Heart left ventricle (tissue), 16 donors: ENCODE measurements around the gene TMED8. TPM values are rescaled to one million over a fixed set of nuclear protein-coding genes. Genes with fewer than 3 reads are reported as not detected.
A peak's percentile ranks its signal among the peaks of the same experiment; 100 is the strongest.

Experiments used
- ATAC-seq, 4 donors: fragments of 200-7000 bp; cut with Tn5 transposase; one replicate each; pipeline ENCODE4 v1.9.1; 2020 to 2022; ENCODE audit warnings: moderate library complexity in 4 of 4, mild to moderate bottlenecking in 3 of 4, moderate number of reproducible peaks in 1 of 4
- DNase-seq, 5 donors: peaks; one replicate each; pipeline ENCODE4 v3.0.0-alpha.2; 2020
- H3K27ac ChIP-seq, 12 donors: fragments of 200-600 bp; sonication (generic) in 4 of 12; one replicate each; pipeline versions ENCODE4 v1.5.0 to v1.8.0; 2016 to 2022; ENCODE audit warnings: mild to moderate bottlenecking in 2 of 12
- H3K27me3 ChIP-seq, 9 donors: fragments of 200-600 bp; sonication (generic) in 2 of 9; one replicate each; pipeline versions ENCODE4 v1.5.1 to v1.8.0; 2016 to 2022; ENCODE audit warnings: mild to moderate bottlenecking in 3 of 9
- H3K36me3 ChIP-seq, 9 donors: fragments of 200-600 bp; sonication (generic) in 2 of 9; one replicate each; pipeline versions ENCODE4 v1.5.0 to v1.8.0; 2018 to 2022; ENCODE audit warnings: mild to moderate bottlenecking in 2 of 9
- H3K4me1 ChIP-seq, 12 donors: fragments of 200-600 bp; sonication (generic) in 4 of 12; one replicate each; pipeline versions ENCODE4 v1.5.0 to v1.8.0; 2016 to 2022; ENCODE audit warnings: mild to moderate bottlenecking in 3 of 12
- H3K4me3 ChIP-seq, 12 donors: fragments of 200-600 bp; sonication (generic) in 4 of 12; one replicate each; pipeline versions ENCODE4 v1.5.0 to v1.8.0; 2017 to 2022; ENCODE audit warnings: mild to moderate bottlenecking in 9 of 12, moderate library complexity in 4 of 12
- H3K9me3 ChIP-seq, 12 donors: fragments of 200-600 bp; sonication (generic) in 4 of 12; one replicate each; pipeline versions ENCODE4 v1.5.0 to v1.8.0; 2016 to 2022; ENCODE audit warnings: mild to moderate bottlenecking in 1 of 12
- CTCF ChIP-seq, 12 donors: fragments of 200-600 bp; sonication (generic) in 4 of 12; IDR thresholded peaks; one replicate each; pipeline versions ENCODE4 v1.5.0 to v1.8.0; 2018 to 2022; ENCODE audit warnings: antibody characterized with exemption in 12 of 12, mild to moderate bottlenecking in 5 of 12
- POLR2A ChIP-seq, 2 donors: fragments of 450-650 bp; IDR thresholded peaks; one replicate each; pipeline ENCODE4 v1.6.1; 2017; ENCODE audit warnings: antibody characterized with exemption in 2 of 2, mild to moderate bottlenecking in 2 of 2, moderate library complexity in 2 of 2
- WGBS, 4 donors: extraction: QIAGEN DNeasy Blood & Tissue Kit in 2 of 4; methylation state at CpG; one replicate each; pipeline versions ENCODE4 v1.1.5 to v1.1.7; 2013 to 2018; 5-methylcytosine and 5-hydroxymethylcytosine counted together
- intact Hi-C, 10 donors: fragments of 100-400 bp; cut with DNase I; formaldehyde crosslinking; loops; one replicate each; pipeline versions ENCODE4 v1.11.1 to v1.14.2; 2022
- polyA plus RNA-seq, 2 donors: library from polyadenylated mRNA; stranded (reverse); fragments of 200-250 nt; gene quantifications; one replicate each; pipeline ENCODE4 v1.2.3, GENCODE V29; 2013
- total RNA-seq, 9 donors: library from RNA; depleted of rRNA in 2 of 9; stranded (reverse); fragments of >200 nt in 2 of 9; fragmentation: NEBNext Ultra II Directional in 3 of 9; extraction: Animal tissue kit (Norgen Biotek cat#: 25700) in 3 of 9; gene quantifications; one replicate each; pipeline versions ENCODE4 v1.1.0 to v1.2.4, GENCODE V29; 2016 to 2023
- donor health status: ischemic (EF 13 %, LVEDD 7.1; RV severe dilation, severe dysfunction).
- donor health status: healthy with polysubstance abuse.
- donor health status: DM: no; HTN: yes; CAD: no.
- donor health status: DM: no; HTN: no; CAD: no.
- donor health status: ischemic (EF 25% LVEDD 6.9; RV normal size, moderate dysfunction).
- donor health status: ischemic (EF 25% LVEDD 5.7; RV mildly dilated, moderate dysfunction).
- donor health status: healthy.
- donor health status: DM: yes; HTN: yes; CAD: no.
- donor health status: ischemic (EF 35%, LVEDD 5.7; RV mildly dilated, moderate dysfunction).
- donor health status: nonischemic (EF 11% LVEDD 7.7; RV severe dilation, severe dysfunction).
- donor health status: DM: yes; HTN: yes; CAD: no.
- donor health status: PGD.
- donor health status: ischemic (EF 29% LVEDD 5.4; RV normal size, mild dysfunction).
- donor health status: nonischemic (EF 23%, LVEDD 6.1; RV moderate dilation, normal function).

The TMED8 gene
- total and polyA plus RNA-seq, 11 donors = 1.5 to 9.5 (median 7.1) TPM

- no peaks in the 10 kb centered on the region for H3K27me3 ChIP-seq
- DNase-seq = no peak
- 94 to 96% (median 95%) methylated on average over 4 of the region's 4 CpGs for WGBS, 4 donors
- ATAC-seq = no peak
- H3K27ac ChIP-seq = no peak overlapping the region
- H3K4me3 ChIP-seq = no peak overlapping the region
- H3K36me3 ChIP-seq = no peaks in the 10 kb centered on the region
- H3K4me1 ChIP-seq = no peaks in the 10 kb centered on the region
- H3K9me3 ChIP-seq = no peaks in the 10 kb centered on the region
- no peak for TF ChIP-seq POLR2A (IDR thresholded peaks at IDR 0.05)
- TF ChIP-seq CTCF (IDR thresholded peaks at IDR 0.05) = no peak
- intact Hi-C loops = no loop called here
Measured at GRCh38 chr14:77356899-77357298, 20.0 kb downstream of the TMED8 start.

GRCh38 chr14:77355811-77356210 lies 21.1 kb downstream of the TMED8 start:
- Histone ChIP-seq H3K27me3 (no peaks in the 10 kb centered on the region), H3K27ac (no peak overlapping the region), H3K4me1 (no peaks in the 10 kb centered on the region), H3K4me3 (no peak overlapping the region), H3K36me3 (peaks cover 0 to 3% (median 0%) of the 10 kb centered on the region in 9 donors), H3K9me3 (no peaks in the 10 kb centered on the region)
- intact Hi-C loops = no loop called here
- DNase-seq (no peak), ATAC-seq (no peak)
- no peak for TF ChIP-seq POLR2A (IDR thresholded peaks at IDR 0.05)
- no peak for TF ChIP-seq CTCF (IDR thresholded peaks at IDR 0.05)
- 93 to 96% (median 93%) methylated on average over 4 of the region's 4 CpGs for WGBS, 4 donors

- WGBS, 4 donors = 88 to 92% (median 90%) methylated on average over 5 of the region's 5 CpGs
- H3K27me3 ChIP-seq = no peaks in the 10 kb centered on the region
- intact Hi-C loops = no loop called here
- DNase-seq (no peak), ATAC-seq (no peak)
- H3K4me1 ChIP-seq = no peaks in the 10 kb centered on the region
- H3K9me3 ChIP-seq = no peaks in the 10 kb centered on the region
- H3K36me3 ChIP-seq = peaks cover 0 to 19% (median 9%) of the 10 kb centered on the region in 9 donors
- no peak overlapping the region for H3K4me3 ChIP-seq
- TF ChIP-seq POLR2A (IDR thresholded peaks at IDR 0.05) = no peak
- TF ChIP-seq CTCF (IDR thresholded peaks at IDR 0.05) = no peak
- H3K27ac ChIP-seq = no peak overlapping the region
Measured at GRCh38 chr14:77353469-77354141, 23.3 kb downstream of the TMED8 start.

- Histone ChIP-seq H3K4me1 (peaks cover 0 to 6% (median 0%) of the 10 kb centered on the region in 12 donors), H3K27me3 (no peaks in the 10 kb centered on the region), H3K27ac (peak overlapping the region in 1 of 12 donors; percentile 51), H3K9me3 (no peaks in the 10 kb centered on the region), H3K4me3 (no peak overlapping the region), H3K36me3 (peaks cover 0 to 36% (median 25%) of the 10 kb centered on the region in 9 donors)
- ATAC-seq (no peak), DNase-seq (no peak)
- intact Hi-C loops = no loop called here
- TF ChIP-seq CTCF (IDR thresholded peaks at IDR 0.05) (no peak), POLR2A (IDR thresholded peaks at IDR 0.05) (no peak)
- 74 to 86% (median 80%) methylated on average over 3 of the region's 3 CpGs for WGBS, 4 donors
Measured at GRCh38 chr14:77347751-77348150, 29.1 kb downstream of the TMED8 start.
